DND-41 (cell line): ENCODE results near the gene HOXD12.

Experiments
- ATAC-seq: fragments of 200-7000 bp; cut with Tn5 transposase; 3 replicates; pipeline ENCODE4 v1.9.1; 2021; ENCODE audit warnings: low read depth; ENCODE audit not compliant: insufficient read depth
- DNase-seq: peaks from one replicate; pipeline ENCODE4 v3.0.0-alpha.2; 2020
- H2AFZ ChIP-seq: 2 replicates; pipeline ENCODE4 v1.6.0; 2012; ENCODE audit warnings: low read depth, low read length
- H3K27ac ChIP-seq: 2 replicates; pipeline ENCODE4 v1.5.1; 2012; ENCODE audit warnings: low read length, inconsistent platforms
- H3K27me3 ChIP-seq: fragments of 200-600 bp; sonication (generic); 2 replicates; pipeline ENCODE4 v1.6.0; 2012; ENCODE audit warnings: low read length, mild to moderate bottlenecking, inconsistent platforms; ENCODE audit not compliant: insufficient read depth, poor library complexity
- H3K36me3 ChIP-seq: 2 replicates; pipeline ENCODE4 v1.5.1; 2012; ENCODE audit warnings: low read length, inconsistent platforms; ENCODE audit not compliant: insufficient read depth
- H3K4me1 ChIP-seq: 2 replicates; pipeline ENCODE4 v1.5.1; 2012; ENCODE audit warnings: mild to moderate bottlenecking, low read length; ENCODE audit not compliant: insufficient read depth
- H3K4me2 ChIP-seq: 2 replicates; pipeline ENCODE4 v1.6.0; 2012; ENCODE audit warnings: mild to moderate bottlenecking, moderate library complexity, low read length, inconsistent platforms; ENCODE audit not compliant: insufficient read depth
- H3K4me3 ChIP-seq, 2 experiments: fragments of 200-600 bp in 1 of 2; shearing (Covaris generic) in 1 of 2; 2 replicates each; pipeline ENCODE4 v1.5.1; 2012 to 2016; ENCODE audit warnings: inconsistent platforms in 2 of 2, low read length in 2 of 2, mild to moderate bottlenecking in 2 of 2, low read depth in 1 of 2, moderate library complexity in 1 of 2
- H3K79me2 ChIP-seq: 2 replicates; pipeline ENCODE4 v1.6.0; 2012; ENCODE audit warnings: low read length, inconsistent platforms; ENCODE audit not compliant: insufficient read depth
- H3K9ac ChIP-seq: 2 replicates; pipeline ENCODE4 v1.6.0; 2012; ENCODE audit warnings: low read depth, mild to moderate bottlenecking, inconsistent platforms, low read length, moderate library complexity
- H3K9me3 ChIP-seq: 2 replicates; pipeline ENCODE4 v1.5.1; 2012; ENCODE audit warnings: low read length, moderate library complexity, mild to moderate bottlenecking, inconsistent platforms; ENCODE audit not compliant: insufficient read depth, severe bottlenecking
- H4K20me1 ChIP-seq: 2 replicates; pipeline ENCODE4 v1.6.0; 2012; ENCODE audit warnings: low read length; ENCODE audit not compliant: insufficient read depth
- CTCF ChIP-seq: IDR thresholded peaks from 2 replicates; pipeline ENCODE4 v1.5.1; 2012; ENCODE audit warnings: borderline replicate concordance, low read length, moderate library complexity, mild to moderate bottlenecking; ENCODE audit not compliant: poor library complexity, severe bottlenecking; ENCODE audit errors: extremely low read depth
- EZH2 ChIP-seq: IDR thresholded peaks from 3 replicates; pipeline ENCODE4 v1.6.1; 2012; ENCODE audit warnings: borderline replicate concordance, low read depth, mild to moderate bottlenecking, moderate library complexity, low read length, inconsistent platforms; ENCODE audit not compliant: severe bottlenecking

Gene HOXD12

GRCh38 chr2:176105730-176106580 is 6.4 kb downstream of the HOXD12 start:
- no peaks in the 10 kb centered on the region for H3K9me3 ChIP-seq
- no peaks in the 10 kb centered on the region for H3K36me3 ChIP-seq
- H4K20me1 ChIP-seq: no peaks in the 10 kb centered on the region
- H3K4me1 ChIP-seq: no peaks in the 10 kb centered on the region
- H3K27me3 ChIP-seq: no peaks in the 10 kb centered on the region
- H3K9ac ChIP-seq: no peak overlapping the region
- DNase-seq (no peak), ATAC-seq (no peak)
- no peak overlapping the region for H3K27ac ChIP-seq
- no peaks in the 10 kb centered on the region for H3K79me2 ChIP-seq
- no peak overlapping the region for H2AFZ ChIP-seq
- H3K4me3 ChIP-seq: no peak overlapping the region
- H3K4me2 ChIP-seq: no peak overlapping the region
- TF ChIP-seq EZH2 (no peak), CTCF (no peak)

GRCh38 chr2:176106581-176107539 is 7.3 kb downstream of the HOXD12 start, which contains the start of gene HOXD11:
TSS of gene HOXD11 (plus strand) at chr2:176107280. CDS start at chr2:176107356, 76 bp downstream.
- no peak for DNase-seq
- ATAC-seq: no peak
- Histone ChIP-seq H3K9ac (no peak within 1 kb of the TSS), H3K9me3 (no peaks in the 10 kb centered on the region), H4K20me1 (no peaks in the 10 kb centered on the region), H3K27me3 (no peaks in the 10 kb centered on the region), H3K4me2 (no peak within 1 kb of the TSS), H3K27ac (no peak within 1 kb of the TSS), H2AFZ (no peak within 1 kb of the TSS), H3K36me3 (no peaks in the 10 kb centered on the region), H3K4me3 (no peak within 1 kb of the TSS), H3K79me2 (no peaks in the 10 kb centered on the region), H3K4me1 (no peaks in the 10 kb centered on the region)
- no peak for TF ChIP-seq CTCF

- DNase-seq (no peak), ATAC-seq (no peak)
- Histone ChIP-seq H3K36me3 (no peaks in the 10 kb centered on the region), H3K27me3 (no peaks in the 10 kb centered on the region), H3K4me1 (no peaks in the 10 kb centered on the region), H3K9me3 (no peaks in the 10 kb centered on the region), H3K4me2 (no peak overlapping the region), H3K9ac (no peak overlapping the region), H3K79me2 (no peaks in the 10 kb centered on the region), H3K27ac (no peak overlapping the region), H2AFZ (no peak overlapping the region), H3K4me3 (no peak overlapping the region), H4K20me1 (no peaks in the 10 kb centered on the region)
- TF ChIP-seq CTCF (no peak), EZH2 (no peak)
Observed at GRCh38 chr2:176107731-176108181, 8.2 kb downstream of the HOXD12 start.
